HFFc6 (cell line): Measurements from ENCODE around the gene RAB40A. TPM values are rescaled to one million over a fixed set of nuclear protein-coding genes. Genes with fewer than 3 reads are reported as not detected.
A peak's percentile ranks its signal among the peaks of the same experiment; 100 is the strongest.

Experiments
- DNase-seq: peaks from one replicate; pipeline ENCODE4 v3.0.0-alpha.2; 2018
- H3K27ac Mint-ChIP-seq: 2 replicates; pipeline ENCODE4 v1.8.0; 2020; ENCODE audit warnings: mild to moderate bottlenecking, mixed read lengths
- H3K27me3 Mint-ChIP-seq: 2 replicates; pipeline ENCODE4 v1.8.0; 2021; ENCODE audit warnings: mild to moderate bottlenecking, moderate library complexity, mixed read lengths; ENCODE audit not compliant: insufficient read depth
- H3K36me3 Mint-ChIP-seq: 2 replicates; pipeline ENCODE4 v1.8.0; 2021; ENCODE audit warnings: low read depth, mixed read lengths
- H3K4me1 Mint-ChIP-seq: 2 replicates; pipeline ENCODE4 v1.8.0; 2020; ENCODE audit warnings: low read depth, mixed read lengths
- H3K4me3 Mint-ChIP-seq: 2 replicates; pipeline ENCODE4 v1.8.0; 2020; ENCODE audit warnings: mild to moderate bottlenecking, moderate library complexity, mixed read lengths
- H3K9me3 Mint-ChIP-seq: 2 replicates; pipeline ENCODE4 v1.8.0; 2020; ENCODE audit warnings: mild to moderate bottlenecking, mixed read lengths
- total RNA-seq, 6 experiments: library from RNA; stranded (reverse); fragmentation: NEBNext Ultra II Directional; extraction: Animal tissue kit (Norgen Biotek cat#: 25700); gene quantifications; 2 replicates in 1 of 6; 3 replicates in 5 of 6; pipeline ENCODE4 v1.2.3, GENCODE V29; 2021
- TF ChIP-seq, protein P1 (sequence below): fragments of 200-600 bp; sonication (generic); IDR thresholded peaks from 2 replicates; pipeline ENCODE4 v1.5.0; 2021; ENCODE audit warnings: antibody characterized with exemption, mild to moderate bottlenecking

The RAB40A gene
- total RNA-seq, 6 experiments from 2014 or later, result 0.11 to 0.15 (median 0.13) TPM; not detected in 2

- Mint-ChIP-seq H3K9me3 (no peaks in the 10 kb centered on the region), H3K27ac (peak overlapping the region; percentile 91)
- DNase-seq, result no peak
Observed at GRCh38 chrX:103529550-103529949, 10.3 kb upstream of the RAB40A start.

GRCh38 chrX:103524747-103525146 lies 5.5 kb upstream of the RAB40A start:
- no peaks in the 10 kb centered on the region for H3K27me3 Mint-ChIP-seq
- TF ChIP-seq, protein P1, sequence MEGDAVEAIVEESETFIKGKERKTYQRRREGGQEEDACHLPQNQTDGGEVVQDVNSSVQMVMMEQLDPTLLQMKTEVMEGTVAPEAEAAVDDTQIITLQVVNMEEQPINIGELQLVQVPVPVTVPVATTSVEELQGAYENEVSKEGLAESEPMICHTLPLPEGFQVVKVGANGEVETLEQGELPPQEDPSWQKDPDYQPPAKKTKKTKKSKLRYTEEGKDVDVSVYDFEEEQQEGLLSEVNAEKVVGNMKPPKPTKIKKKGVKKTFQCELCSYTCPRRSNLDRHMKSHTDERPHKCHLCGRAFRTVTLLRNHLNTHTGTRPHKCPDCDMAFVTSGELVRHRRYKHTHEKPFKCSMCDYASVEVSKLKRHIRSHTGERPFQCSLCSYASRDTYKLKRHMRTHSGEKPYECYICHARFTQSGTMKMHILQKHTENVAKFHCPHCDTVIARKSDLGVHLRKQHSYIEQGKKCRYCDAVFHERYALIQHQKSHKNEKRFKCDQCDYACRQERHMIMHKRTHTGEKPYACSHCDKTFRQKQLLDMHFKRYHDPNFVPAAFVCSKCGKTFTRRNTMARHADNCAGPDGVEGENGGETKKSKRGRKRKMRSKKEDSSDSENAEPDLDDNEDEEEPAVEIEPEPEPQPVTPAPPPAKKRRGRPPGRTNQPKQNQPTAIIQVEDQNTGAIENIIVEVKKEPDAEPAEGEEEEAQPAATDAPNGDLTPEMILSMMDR, result no peak
- peaks cover 15% of the 10 kb centered on the region for H3K4me1 Mint-ChIP-seq
- H3K36me3 Mint-ChIP-seq, result no peaks in the 10 kb centered on the region
- no peak for DNase-seq
- no peak overlapping the region for H3K4me3 Mint-ChIP-seq
- H3K27ac Mint-ChIP-seq, result no peak overlapping the region
- H3K9me3 Mint-ChIP-seq, result no peaks in the 10 kb centered on the region

More at GRCh38 chrX:103529550-103529949, 10.3 kb upstream of the RAB40A start:
- Mint-ChIP-seq H3K27me3 (no peaks in the 10 kb centered on the region; the same call in 1 of the 2 replicates), H3K4me3 (no peak overlapping the region), H3K36me3 (no peaks in the 10 kb centered on the region), H3K4me1 (peaks cover 46% of the 10 kb centered on the region)
- TF ChIP-seq, protein P1, result no peak

GRCh38 chrX:103523605-103524004 lies 4.3 kb upstream of the RAB40A start:
- H3K27ac Mint-ChIP-seq, result no peak overlapping the region
- H3K27me3 Mint-ChIP-seq, result no peaks in the 10 kb centered on the region
- H3K36me3 Mint-ChIP-seq, result no peaks in the 10 kb centered on the region
- TF ChIP-seq, protein P1, result no peak
- no peaks in the 10 kb centered on the region for H3K9me3 Mint-ChIP-seq
- no peak for DNase-seq
- peaks cover 11% of the 10 kb centered on the region for H3K4me1 Mint-ChIP-seq
- no peak overlapping the region for H3K4me3 Mint-ChIP-seq

DNA sequence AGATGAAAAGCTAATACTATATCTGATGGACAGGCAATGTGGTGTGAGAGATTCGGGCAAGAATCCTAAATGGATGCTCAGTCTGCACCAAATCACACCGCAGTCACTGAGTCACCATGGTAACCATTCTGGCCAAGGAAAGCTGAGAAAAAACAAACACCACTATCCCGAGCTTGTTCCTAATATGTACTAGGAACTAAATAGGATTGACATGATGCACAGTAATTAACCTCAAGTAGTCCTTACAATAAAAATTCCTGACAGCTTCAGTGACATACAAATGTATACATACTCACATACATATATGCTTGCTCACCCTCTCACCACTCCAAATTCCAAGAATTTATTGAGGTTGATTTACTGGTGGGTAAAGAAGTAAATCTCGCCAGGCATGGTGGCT lies 1.1 kb upstream of the RAB40A start:
- Mint-ChIP-seq H3K36me3 (no peaks in the 10 kb centered on the region), H3K9me3 (no peaks in the 10 kb centered on the region)
- DNase-seq, result peak; percentile 74

DNA sequence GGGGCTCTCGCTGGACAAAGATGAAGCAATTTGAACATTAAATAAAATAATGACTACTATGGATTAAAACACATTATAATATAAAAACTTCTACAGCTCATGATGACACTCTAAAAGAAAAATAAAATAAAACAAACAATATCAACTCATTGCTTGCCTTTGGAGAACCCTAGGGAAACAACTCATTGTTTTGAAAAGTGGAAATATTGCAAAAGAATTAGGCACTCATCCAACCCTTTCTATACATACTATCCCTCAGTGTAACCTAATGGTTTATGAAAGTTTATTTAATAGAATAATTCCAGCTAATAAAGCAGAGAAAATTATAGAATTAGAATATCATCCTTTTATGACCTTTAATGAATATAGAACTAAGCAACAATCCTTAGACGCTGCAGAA lies 718 bp downstream of the RAB40A start:
- DNase-seq, result no peak
- Mint-ChIP-seq H3K4me3 (no peak overlapping the region), H3K27ac (no peak overlapping the region), H3K27me3 (no peaks in the 10 kb centered on the region), H3K36me3 (no peaks in the 10 kb centered on the region), H3K4me1 (peaks cover 23% of the 10 kb centered on the region), H3K9me3 (no peaks in the 10 kb centered on the region)
- TF ChIP-seq, protein P1, result no peak

More for the DNA sequence above, 1.1 kb upstream of the RAB40A start:
- Mint-ChIP-seq H3K4me1 (peaks cover 23% of the 10 kb centered on the region), H3K27me3 (no peaks in the 10 kb centered on the region), H3K27ac (peak overlapping the region; percentile 67), H3K4me3 (no peak overlapping the region)
- TF ChIP-seq, protein P1, result no peak

DNA sequence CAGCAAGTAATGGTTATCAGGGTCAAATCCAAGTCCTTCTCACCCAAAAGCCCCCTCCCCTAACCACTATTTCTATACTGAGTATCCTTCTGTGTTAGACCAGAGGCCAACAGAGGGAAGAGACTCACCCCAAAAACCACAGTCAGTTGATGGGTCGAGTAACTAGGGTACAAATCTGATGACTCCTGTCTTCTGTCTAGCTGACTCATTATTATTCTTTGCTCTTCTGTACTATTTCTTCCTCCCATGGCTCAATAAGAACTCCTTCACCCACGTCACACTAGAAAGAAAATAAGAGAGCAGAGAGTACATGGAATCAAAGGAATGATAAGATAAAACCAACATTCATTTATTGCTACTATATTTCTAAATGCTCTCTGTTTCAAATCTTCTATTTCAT lies 2.0 kb downstream of the RAB40A start:
- Mint-ChIP-seq H3K4me1 (peaks cover 23% of the 10 kb centered on the region), H3K4me3 (no peak overlapping the region), H3K27ac (peak overlapping the region; percentile 60), H3K27me3 (no peaks in the 10 kb centered on the region), H3K36me3 (no peaks in the 10 kb centered on the region), H3K9me3 (no peaks in the 10 kb centered on the region)
- TF ChIP-seq, protein P1, result no peak
- peak; percentile 40 for DNase-seq
